ENCODE data around the gene MX1. TPM values are rescaled to one million over a fixed set of nuclear protein-coding genes. Genes with fewer than 3 reads are reported as not detected.

The MX1 gene
- total and polyA plus RNA-seq, 2 of the 13 experiments (the other 11 are each of a cell fraction or from before 2014, with no cell fraction given) = 2.6 to 5.8 TPM

DNA sequence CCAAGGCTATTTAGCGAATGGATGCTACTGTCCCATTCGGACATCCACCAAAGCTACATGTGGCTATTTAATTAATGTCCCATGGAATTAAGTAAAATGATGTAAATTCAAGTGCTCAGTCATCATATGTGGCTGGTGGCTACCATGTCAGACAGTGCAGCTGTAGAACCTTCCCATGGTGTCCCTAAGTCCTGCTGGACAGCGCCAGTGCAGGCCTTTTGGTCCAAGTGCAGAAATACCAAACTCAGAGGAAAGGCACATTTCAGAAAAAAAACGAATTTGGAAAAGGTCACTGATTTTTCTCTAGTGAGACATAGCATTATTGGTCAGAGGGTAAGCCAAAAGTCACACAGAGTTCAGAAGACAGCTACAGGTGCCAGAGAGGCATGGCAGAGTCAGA lies 64.3 kb downstream of the MX1 start (continued):
- TF ChIP-seq, protein P1, sequence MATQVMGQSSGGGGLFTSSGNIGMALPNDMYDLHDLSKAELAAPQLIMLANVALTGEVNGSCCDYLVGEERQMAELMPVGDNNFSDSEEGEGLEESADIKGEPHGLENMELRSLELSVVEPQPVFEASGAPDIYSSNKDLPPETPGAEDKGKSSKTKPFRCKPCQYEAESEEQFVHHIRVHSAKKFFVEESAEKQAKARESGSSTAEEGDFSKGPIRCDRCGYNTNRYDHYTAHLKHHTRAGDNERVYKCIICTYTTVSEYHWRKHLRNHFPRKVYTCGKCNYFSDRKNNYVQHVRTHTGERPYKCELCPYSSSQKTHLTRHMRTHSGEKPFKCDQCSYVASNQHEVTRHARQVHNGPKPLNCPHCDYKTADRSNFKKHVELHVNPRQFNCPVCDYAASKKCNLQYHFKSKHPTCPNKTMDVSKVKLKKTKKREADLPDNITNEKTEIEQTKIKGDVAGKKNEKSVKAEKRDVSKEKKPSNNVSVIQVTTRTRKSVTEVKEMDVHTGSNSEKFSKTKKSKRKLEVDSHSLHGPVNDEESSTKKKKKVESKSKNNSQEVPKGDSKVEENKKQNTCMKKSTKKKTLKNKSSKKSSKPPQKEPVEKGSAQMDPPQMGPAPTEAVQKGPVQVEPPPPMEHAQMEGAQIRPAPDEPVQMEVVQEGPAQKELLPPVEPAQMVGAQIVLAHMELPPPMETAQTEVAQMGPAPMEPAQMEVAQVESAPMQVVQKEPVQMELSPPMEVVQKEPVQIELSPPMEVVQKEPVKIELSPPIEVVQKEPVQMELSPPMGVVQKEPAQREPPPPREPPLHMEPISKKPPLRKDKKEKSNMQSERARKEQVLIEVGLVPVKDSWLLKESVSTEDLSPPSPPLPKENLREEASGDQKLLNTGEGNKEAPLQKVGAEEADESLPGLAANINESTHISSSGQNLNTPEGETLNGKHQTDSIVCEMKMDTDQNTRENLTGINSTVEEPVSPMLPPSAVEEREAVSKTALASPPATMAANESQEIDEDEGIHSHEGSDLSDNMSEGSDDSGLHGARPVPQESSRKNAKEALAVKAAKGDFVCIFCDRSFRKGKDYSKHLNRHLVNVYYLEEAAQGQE (IDR thresholded peaks at IDR 0.05; ENCODE audit: borderline replicate concordance in 1 of 2, low read depth in 1 of 2, low read length in 2 of 2) = 0 out of 4 replicates have a peak, but pooled peaks of 1 of the 2 experiments have one; percentile 47

DNA sequence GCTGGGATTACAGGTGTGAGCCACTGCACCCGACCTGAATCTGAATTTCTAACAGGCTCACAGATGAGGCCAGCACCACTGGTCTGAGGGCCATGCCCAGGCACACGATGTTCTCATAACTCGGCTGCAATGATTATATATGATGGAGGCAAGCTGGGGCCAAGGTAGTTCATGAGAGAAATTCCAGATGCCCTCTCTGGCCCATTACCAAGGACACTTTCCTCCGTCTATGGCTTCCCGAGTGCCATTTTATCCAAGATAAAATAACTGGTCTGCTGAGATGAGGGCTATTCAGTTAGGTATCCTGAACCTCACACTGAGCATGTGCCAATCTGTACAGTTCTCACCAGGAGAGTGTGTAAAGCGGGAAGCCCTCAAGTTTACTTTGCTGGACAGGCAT lies 65.4 kb downstream of the MX1 start:
- Histone ChIP-seq H3K27ac (ENCODE audit: extremely low read length, insufficient read depth, low read length) (no peak overlapping the region), H3K79me2 (ENCODE audit: insufficient read depth, low read length) (no peaks in the 10 kb centered on the region), H3K4me3 (replicated peaks in 1 of 3; ENCODE audit: insufficient read depth in 1 of 3, low read depth in 2 of 3, low read length in 3 of 3) (no peak overlapping the region), H2AFZ (ENCODE audit: low read length) (no peak overlapping the region), H3K4me2 (ENCODE audit: low read depth, low read length) (no peak overlapping the region), H4K20me1 (ENCODE audit: insufficient read depth, low read length) (no peaks in the 10 kb centered on the region), H3K4me1 (ENCODE audit: insufficient read depth, low read length) (peaks cover 11% of the 10 kb centered on the region), H3K9me3 (ENCODE audit: low read length) (no peaks in the 10 kb centered on the region), H3K36me3 (replicated peaks in 1 of 2; ENCODE audit: control insufficient read depth in 1 of 2, insufficient read depth in 2 of 2, low read length in 2 of 2) (no peaks in the 10 kb centered on the region), H3K27me3 (ENCODE audit: control insufficient read depth in 1 of 2, insufficient read depth in 2 of 2, low read length in 2 of 2) (no peaks in the 10 kb centered on the region), H3K9ac (ENCODE audit: insufficient read depth, low read depth, low read length) (no peak overlapping the region)
- in situ Hi-C loops (cut with HindIII; ENCODE audit: extremely low pct_ligation_motif_present, low pct_unique_long_range_greater_than_20kb) = no loop called here
- CTCF ChIA-PET (ENCODE audit: low intra/inter-chr PET ratio, low total read pairs) = no interaction called here
- DNase-seq (ENCODE audit: low spot score) (no peak), ATAC-seq (no peak), FAIRE-seq (no peak)
- intact Hi-C loops (cut with micrococcal nuclease; ENCODE audit: unreplicated experiment) = no loop called here
- 96% methylated on average over 3 of the region's 6 CpGs for WGBS (ENCODE audit: low lambda C conversion rate)
- BruUV-seq (replicated peaks) = no TSS peak
- POLR2A ChIA-PET = no interaction called here
- TF ChIP-seq NFYC (CRISPR knock-in tag; IDR thresholded peaks at IDR 0.05) (no peak), ZNF263 (CRISPR knock-in tag; IDR thresholded peaks at IDR 0.05) (no peak), TBX3 (IDR thresholded peaks at IDR 0.05; ENCODE audit: borderline replicate concordance) (no peak), NCOA2 (CRISPR knock-in tag; IDR thresholded peaks at IDR 0.05) (no peak), ZNF17 (CRISPR knock-in tag; IDR thresholded peaks at IDR 0.05) (no peak), HHEX (CRISPR knock-in tag; IDR thresholded peaks at IDR 0.05) (no peak), ZNF776 (CRISPR knock-in tag; IDR thresholded peaks at IDR 0.05) (no peak), ZNF326 (CRISPR knock-in tag; IDR thresholded peaks at IDR 0.05; ENCODE audit: borderline replicate concordance) (no peak), RBAK (CRISPR knock-in tag; IDR thresholded peaks at IDR 0.05) (no peak)
- TF ChIP-seq, protein P2, sequence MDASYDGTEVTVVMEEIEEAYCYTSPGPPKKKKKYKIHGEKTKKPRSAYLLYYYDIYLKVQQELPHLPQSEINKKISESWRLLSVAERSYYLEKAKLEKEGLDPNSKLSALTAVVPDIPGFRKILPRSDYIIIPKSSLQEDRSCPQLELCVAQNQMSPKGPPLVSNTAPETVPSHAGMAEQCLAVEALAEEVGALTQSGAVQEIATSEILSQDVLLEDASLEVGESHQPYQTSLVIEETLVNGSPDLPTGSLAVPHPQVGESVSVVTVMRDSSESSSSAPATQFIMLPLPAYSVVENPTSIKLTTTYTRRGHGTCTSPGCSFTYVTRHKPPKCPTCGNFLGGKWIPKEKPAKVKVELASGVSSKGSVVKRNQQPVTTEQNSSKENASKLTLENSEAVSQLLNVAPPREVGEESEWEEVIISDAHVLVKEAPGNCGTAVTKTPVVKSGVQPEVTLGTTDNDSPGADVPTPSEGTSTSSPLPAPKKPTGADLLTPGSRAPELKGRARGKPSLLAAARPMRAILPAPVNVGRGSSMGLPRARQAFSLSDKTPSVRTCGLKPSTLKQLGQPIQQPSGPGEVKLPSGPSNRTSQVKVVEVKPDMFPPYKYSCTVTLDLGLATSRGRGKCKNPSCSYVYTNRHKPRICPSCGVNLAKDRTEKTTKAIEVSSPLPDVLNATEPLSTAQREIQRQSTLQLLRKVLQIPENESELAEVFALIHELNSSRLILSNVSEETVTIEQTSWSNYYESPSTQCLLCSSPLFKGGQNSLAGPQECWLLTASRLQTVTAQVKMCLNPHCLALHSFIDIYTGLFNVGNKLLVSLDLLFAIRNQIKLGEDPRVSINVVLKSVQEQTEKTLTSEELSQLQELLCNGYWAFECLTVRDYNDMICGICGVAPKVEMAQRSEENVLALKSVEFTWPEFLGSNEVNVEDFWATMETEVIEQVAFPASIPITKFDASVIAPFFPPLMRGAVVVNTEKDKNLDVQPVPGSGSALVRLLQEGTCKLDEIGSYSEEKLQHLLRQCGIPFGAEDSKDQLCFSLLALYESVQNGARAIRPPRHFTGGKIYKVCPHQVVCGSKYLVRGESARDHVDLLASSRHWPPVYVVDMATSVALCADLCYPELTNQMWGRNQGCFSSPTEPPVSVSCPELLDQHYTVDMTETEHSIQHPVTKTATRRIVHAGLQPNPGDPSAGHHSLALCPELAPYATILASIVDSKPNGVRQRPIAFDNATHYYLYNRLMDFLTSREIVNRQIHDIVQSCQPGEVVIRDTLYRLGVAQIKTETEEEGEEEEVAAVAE (CRISPR knock-in tag; IDR thresholded peaks at IDR 0.05; ENCODE audit: borderline replicate concordance) = no peak
- TF ChIP-seq, protein P3, sequence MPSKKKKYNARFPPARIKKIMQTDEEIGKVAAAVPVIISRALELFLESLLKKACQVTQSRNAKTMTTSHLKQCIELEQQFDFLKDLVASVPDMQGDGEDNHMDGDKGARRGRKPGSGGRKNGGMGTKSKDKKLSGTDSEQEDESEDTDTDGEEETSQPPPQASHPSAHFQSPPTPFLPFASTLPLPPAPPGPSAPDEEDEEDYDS (CRISPR knock-in tag; IDR thresholded peaks at IDR 0.05) = no peak
- TF ChIP-seq, protein P4, sequence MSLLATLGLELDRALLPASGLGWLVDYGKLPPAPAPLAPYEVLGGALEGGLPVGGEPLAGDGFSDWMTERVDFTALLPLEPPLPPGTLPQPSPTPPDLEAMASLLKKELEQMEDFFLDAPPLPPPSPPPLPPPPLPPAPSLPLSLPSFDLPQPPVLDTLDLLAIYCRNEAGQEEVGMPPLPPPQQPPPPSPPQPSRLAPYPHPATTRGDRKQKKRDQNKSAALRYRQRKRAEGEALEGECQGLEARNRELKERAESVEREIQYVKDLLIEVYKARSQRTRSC (CRISPR knock-in tag; IDR thresholded peaks at IDR 0.05; ENCODE audit: low read depth) = no peak

Measured in HepG2 (cell line).